K562 (cell line): ENCODE results near the gene ENTR1. TPM values are rescaled to one million over a fixed set of nuclear protein-coding genes. Genes with fewer than 3 reads are reported as not detected.
A peak's percentile ranks its signal among the peaks of the same experiment; 100 is the strongest.

Source experiments
- ARHGAP35 ChIP-seq: fragments of 450-650 bp; IDR thresholded peaks from 2 replicates; pipeline ENCODE4 v1.6.1; 2018; ENCODE audit not compliant: partially characterized antibody
- BACH1 ChIP-seq: fragments of 200-800 bp; sonication (Bioruptor generic); IDR thresholded peaks from 2 replicates; pipeline ENCODE4 v1.6.1; 2016; ENCODE audit warnings: missing genetic modification characterization, missing compliant biosample characterization
- BCOR ChIP-seq: fragments of 450-650 bp; IDR thresholded peaks from 2 replicates; pipeline ENCODE4 v1.6.1; 2016
- CBX8 ChIP-seq: fragments of 200-600 bp; sonication (generic); IDR thresholded peaks from 2 replicates; pipeline ENCODE4 v1.6.1; 2012; ENCODE audit warnings: borderline replicate concordance, mixed run types, low read depth, mild to moderate bottlenecking, moderate library complexity, mixed read lengths, low read length, control low read depth, inconsistent platforms; ENCODE audit not compliant: poor library complexity, severe bottlenecking; ENCODE audit errors: extremely low read depth
- DNMT1 ChIP-seq: fragments of 450-650 bp; IDR thresholded peaks from 2 replicates; pipeline ENCODE4 v1.6.1; 2016; ENCODE audit warnings: antibody characterized with exemption, mild to moderate bottlenecking
- ETV6 ChIP-seq, 3 experiments: fragments of 150-350 bp in 1 of 3; sonication (generic) in 1 of 3; formaldehyde crosslinking in 1 of 3; IDR thresholded peaks; 2 replicates each; pipeline versions ENCODE4 v1.6.1 to v1.8.0; 2014 to 2022; ENCODE audit warnings: borderline replicate concordance in 2 of 3, low read depth in 2 of 3, antibody characterized with exemption in 1 of 3, low read length in 1 of 3, mild to moderate bottlenecking in 1 of 3, missing genetic modification reagents in 1 of 3
- MTA2 ChIP-seq: fragments of 450-650 bp; IDR thresholded peaks from 2 replicates; pipeline ENCODE4 v1.6.1; 2016; ENCODE audit warnings: low read depth
- MYC ChIP-seq, 2 experiments: fragments of 250-450 bp in 1 of 2; sonication (Bioruptor Pico) in 1 of 2; IDR thresholded peaks; 2 replicates each; pipeline versions ENCODE4 v1.5.1 to v1.6.1; 2012 to 2021; ENCODE audit warnings: low read depth in 2 of 2, borderline replicate concordance in 1 of 2, improper control_type of control experiment in 1 of 2, low read length in 1 of 2, mild to moderate bottlenecking in 1 of 2, moderate library complexity in 1 of 2
- RBM22 ChIP-seq: fragments of 200-400 bp; formaldehyde crosslinking; IDR thresholded peaks from 2 replicates; pipeline ENCODE4 v1.6.1; 2018; ENCODE audit warnings: low read length, low read depth; ENCODE audit not compliant: poor library complexity, severe bottlenecking
- SRF ChIP-seq, 2 experiments: fragments of 250-450, 450-650 bp in 1 of 2; sonication (Bioruptor Pico) in 1 of 2; sonication (generic) in 1 of 2; formaldehyde crosslinking; IDR thresholded peaks; 2 replicates each; pipeline versions ENCODE4 v1.5.0 to v1.5.1; 2020 to 2022; ENCODE audit warnings: mild to moderate bottlenecking in 1 of 2, missing genetic modification reagents in 1 of 2
- TCF7L2 ChIP-seq: fragments of 150-350 bp; IDR thresholded peaks from 2 replicates; pipeline ENCODE4 v1.6.1; 2016; ENCODE audit warnings: low read depth, mild to moderate bottlenecking, low read length, moderate library complexity
- TEAD4 ChIP-seq, 2 experiments: sonication (generic) in 1 of 2; formaldehyde crosslinking in 1 of 2; IDR thresholded peaks; 2 replicates each; pipeline versions ENCODE4 v1.6.1 to v1.8.0; 2012 to 2022; ENCODE audit warnings: borderline replicate concordance in 1 of 2, inconsistent platforms in 1 of 2, low read length in 1 of 2, mild to moderate bottlenecking in 1 of 2, missing genetic modification reagents in 1 of 2
- TSC22D4 ChIP-seq: fragments of 450-650 bp; IDR thresholded peaks from 2 replicates; pipeline ENCODE4 v1.6.1; 2016; ENCODE audit warnings: missing genetic modification characterization, missing biosample characterization, control low read depth
- YBX1 ChIP-seq: fragments of 450-650 bp; IDR thresholded peaks from 2 replicates; pipeline ENCODE4 v1.7.1; 2016; ENCODE audit warnings: mild to moderate bottlenecking
- YY1 ChIP-seq, 3 experiments: IDR thresholded peaks; 2 replicates each; pipeline ENCODE4 v1.6.1; 2011; ENCODE audit warnings: low read length in 2 of 3, mild to moderate bottlenecking in 2 of 3, moderate library complexity in 2 of 3, borderline replicate concordance in 1 of 3, control low read depth in 1 of 3, low read depth in 1 of 3; ENCODE audit not compliant: insufficient read depth in 3 of 3, insufficient replicate concordance in 2 of 3, control insufficient read depth in 1 of 3, insufficient read length in 1 of 3; ENCODE audit errors: extremely low read depth in 1 of 3
- ZFP91 ChIP-seq: sonication (generic); formaldehyde crosslinking; IDR thresholded peaks from 2 replicates; pipeline ENCODE4 v1.8.0; 2022; ENCODE audit warnings: mild to moderate bottlenecking, missing genetic modification reagents
- ZNF408 ChIP-seq: fragments of 250-450 bp; sonication (Bioruptor Pico); IDR thresholded peaks from 2 replicates; pipeline ENCODE4 v1.4.0; 2020; ENCODE audit warnings: low read depth, mild to moderate bottlenecking, moderate library complexity
- ZNF76 ChIP-seq: fragments of 250-450 bp; sonication (Bioruptor Pico); IDR thresholded peaks from 2 replicates; pipeline ENCODE4 v1.4.0; 2020; ENCODE audit warnings: mild to moderate bottlenecking, moderate library complexity, borderline replicate concordance
- ZZZ3 ChIP-seq: fragments of 450-650 bp; IDR thresholded peaks from 2 replicates; pipeline ENCODE4 v1.6.1; 2016; ENCODE audit warnings: antibody characterized with exemption, mild to moderate bottlenecking, moderate library complexity
- polyA plus RNA-seq, 8 experiments: library from polyadenylated mRNA; depleted of rRNA in 4 of 8; stranded (reverse) in 5 of 8; unstranded in 3 of 8; fragments of >200 nt; fragmentation: Nextera tagmentation in 2 of 8; fragmentation: Illumina TruSeq in 1 of 8; extraction: Ambion mirVana in 2 of 8; extraction: Trizol in 1 of 8; gene quantifications; 2 replicates each; pipeline versions ENCODE4 v1.2.1 to v1.2.3, GENCODE V29; 2011 to 2014; ENCODE audit warnings: inconsistent platforms in 1 of 8, missing spikeins in 1 of 8
- total RNA-seq, 7 experiments: library from RNA; depleted of rRNA in 6 of 7; stranded (reverse); fragments of >200 nt in 6 of 7; fragmentation: Illumina TruSeq in 2 of 7; extraction: Trizol in 2 of 7; gene quantifications; 2 replicates each; pipeline versions ENCODE4 v1.2.1 to v1.2.3, GENCODE V29; 2011 to 2021; ENCODE audit warnings: low replicate concordance in 1 of 7
- TF ChIP-seq, protein P1 (sequence below), 2 experiments: fragments of 450-650 bp in 1 of 2; IDR thresholded peaks; 2 replicates each; pipeline ENCODE4 v1.6.1; 2011 to 2017; ENCODE audit warnings: low read depth in 2 of 2, antibody characterized with exemption in 1 of 2, borderline replicate concordance in 1 of 2, low read length in 1 of 2, mild to moderate bottlenecking in 1 of 2, mixed read lengths in 1 of 2; ENCODE audit not compliant: control insufficient read depth in 1 of 2

ENTR1 gene
- total and polyA plus RNA-seq, 9 of the 15 experiments (the other 6 are each of a cell fraction or from before 2014, with no cell fraction given): 6.7 to 106 (median 72.6) TPM

GRCh38 chr9:136400038-136400834 lies 10.2 kb downstream of the ENTR1 start, which contains the start of gene SNAPC4 (continued):
- TF ChIP-seq ZFP91 (CRISPR knock-in tag): no peak
- no peak for TF ChIP-seq ETV6 (IDR thresholded peaks at IDR 0.05; ENCODE audit: borderline replicate concordance in 1 of 2, low read depth in 2 of 2, low read length in 1 of 2)
- no peak for TF ChIP-seq ETV6 (CRISPR knock-in tag; IDR thresholded peaks at IDR 0.05; ENCODE audit: borderline replicate concordance)
- TF ChIP-seq MTA2: no peak
- TF ChIP-seq YBX1: no peak
- no peak for TF ChIP-seq BACH1 (tag)
- peak; percentile 80 for TF ChIP-seq MYC (IDR thresholded peaks at IDR 0.05; ENCODE audit: low read depth, low read length)
- no peak for TF ChIP-seq MYC (CRISPR knock-in tag; IDR thresholded peaks at IDR 0.05; ENCODE audit: borderline replicate concordance, low read depth)
- no peak for TF ChIP-seq ARHGAP35
- TF ChIP-seq BCOR: no peak
- TF ChIP-seq DNMT1: no peak
- peak; percentile 88 for TF ChIP-seq RBM22
- TF ChIP-seq TCF7L2: 0 out of 2 replicates have a peak, but pooled peaks have one; percentile 31
- TF ChIP-seq CBX8: no peak
- TF ChIP-seq SRF (CRISPR knock-in tag; IDR thresholded peaks at IDR 0.05): 0 out of 4 replicates have a peak, but pooled peaks of 1 of the 2 experiments have one; percentile 9
- TF ChIP-seq TEAD4 (IDR thresholded peaks at IDR 0.05; ENCODE audit: low read length): no peak
- no peak for TF ChIP-seq TEAD4 (CRISPR knock-in tag; IDR thresholded peaks at IDR 0.05; ENCODE audit: borderline replicate concordance)
- TF ChIP-seq TSC22D4 (tag): no peak
- TF ChIP-seq YY1 (IDR thresholded peaks at IDR 0.05; ENCODE audit: borderline replicate concordance in 1 of 3, control insufficient read depth in 1 of 3, extremely low read depth in 1 of 3, insufficient read depth in 3 of 3, insufficient read length in 1 of 3, insufficient replicate concordance in 2 of 3, low read depth in 1 of 3, low read length in 2 of 3): peak in 2 of 3 experiments; percentile 55 to 74
- TF ChIP-seq, protein P1, sequence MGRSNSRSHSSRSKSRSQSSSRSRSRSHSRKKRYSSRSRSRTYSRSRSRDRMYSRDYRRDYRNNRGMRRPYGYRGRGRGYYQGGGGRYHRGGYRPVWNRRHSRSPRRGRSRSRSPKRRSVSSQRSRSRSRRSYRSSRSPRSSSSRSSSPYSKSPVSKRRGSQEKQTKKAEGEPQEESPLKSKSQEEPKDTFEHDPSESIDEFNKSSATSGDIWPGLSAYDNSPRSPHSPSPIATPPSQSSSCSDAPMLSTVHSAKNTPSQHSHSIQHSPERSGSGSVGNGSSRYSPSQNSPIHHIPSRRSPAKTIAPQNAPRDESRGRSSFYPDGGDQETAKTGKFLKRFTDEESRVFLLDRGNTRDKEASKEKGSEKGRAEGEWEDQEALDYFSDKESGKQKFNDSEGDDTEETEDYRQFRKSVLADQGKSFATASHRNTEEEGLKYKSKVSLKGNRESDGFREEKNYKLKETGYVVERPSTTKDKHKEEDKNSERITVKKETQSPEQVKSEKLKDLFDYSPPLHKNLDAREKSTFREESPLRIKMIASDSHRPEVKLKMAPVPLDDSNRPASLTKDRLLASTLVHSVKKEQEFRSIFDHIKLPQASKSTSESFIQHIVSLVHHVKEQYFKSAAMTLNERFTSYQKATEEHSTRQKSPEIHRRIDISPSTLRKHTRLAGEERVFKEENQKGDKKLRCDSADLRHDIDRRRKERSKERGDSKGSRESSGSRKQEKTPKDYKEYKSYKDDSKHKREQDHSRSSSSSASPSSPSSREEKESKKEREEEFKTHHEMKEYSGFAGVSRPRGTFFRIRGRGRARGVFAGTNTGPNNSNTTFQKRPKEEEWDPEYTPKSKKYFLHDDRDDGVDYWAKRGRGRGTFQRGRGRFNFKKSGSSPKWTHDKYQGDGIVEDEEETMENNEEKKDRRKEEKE (IDR thresholded peaks at IDR 0.05; ENCODE audit: borderline replicate concordance in 1 of 2, control insufficient read depth in 1 of 2, low read depth in 2 of 2, low read length in 1 of 2): no peak; a peak in 1 of 4 replicates
- no peak for TF ChIP-seq ZZZ3
- TF ChIP-seq ZNF76 (CRISPR knock-in tag): 0 out of 2 replicates have a peak, but pooled peaks have one; percentile 53
- no peak for TF ChIP-seq ZNF408 (CRISPR knock-in tag)
